Omental fat pad (tissue), 4 donors: ENCODE measurements around the gene GDNF. TPM values are rescaled to one million over a fixed set of nuclear protein-coding genes. Genes with fewer than 3 reads are reported as not detected.

Experiments used
- ATAC-seq: fragments of 150-250 bp; one replicate; pipeline ENCODE4 v1.9.1; 2016; ENCODE audit warnings: mild to moderate bottlenecking, moderate library complexity; ENCODE audit not compliant: low FRiP score
- DNase-seq: peaks from one replicate; pipeline ENCODE4 v3.0.0-alpha.2; 2019; ENCODE audit warnings: low spot score
- CTCF ChIP-seq, 3 donors: fragments of 450-650 bp; IDR thresholded peaks; one replicate each; pipeline ENCODE4 v1.5.1; 2016 to 2017; ENCODE audit warnings: antibody characterized with exemption in 3 of 3, mild to moderate bottlenecking in 3 of 3, moderate library complexity in 2 of 3
- total RNA-seq, 4 donors: library from RNA; depleted of rRNA; stranded (reverse); fragments of >200 nt; gene quantifications; one replicate each; pipeline ENCODE4 v1.1.0, GENCODE V29; 2016

GDNF gene
- total RNA-seq, 4 donors from 2014 or later, result 0.13 TPM; not detected in 3

- DNase-seq, result no peak
Observed at GRCh38 chr5:37767961-37768360, 71.9 kb downstream of the GDNF start.

DNA sequence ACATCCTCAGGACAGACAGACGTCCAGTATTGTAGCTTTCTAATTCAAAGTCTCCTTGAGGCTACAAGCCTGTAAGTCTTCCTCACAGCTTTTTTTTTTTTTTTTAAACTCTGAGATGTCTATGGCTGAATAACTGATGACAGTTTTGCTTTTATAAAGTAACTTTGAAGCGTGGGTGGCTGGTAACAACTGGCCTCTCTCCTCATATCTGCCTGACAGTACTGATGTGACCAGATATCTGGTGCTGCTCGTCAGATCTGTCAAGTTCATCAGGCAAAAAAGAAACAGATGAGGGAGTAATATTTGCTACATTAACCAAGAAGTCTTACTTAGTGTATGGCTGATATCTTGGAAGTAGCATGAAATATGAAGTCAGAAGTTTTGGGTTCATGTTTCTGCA lies 72.6 kb downstream of the GDNF start:
- ATAC-seq (no peak), DNase-seq (no peak)
- TF ChIP-seq CTCF (IDR thresholded peaks at IDR 0.05), result no peak

More at GRCh38 chr5:37767961-37768360, 71.9 kb downstream of the GDNF start:
- no peak for ATAC-seq
- TF ChIP-seq CTCF (IDR thresholded peaks at IDR 0.05), result no peak
